GM12878 (cell line): ENCODE data around the gene URI1.

Experiments
- HDGF ChIP-seq: fragments of 450-650 bp; IDR thresholded peaks from 2 replicates; pipeline ENCODE4 v1.6.1; 2016; ENCODE audit warnings: antibody characterized with exemption
- NFIC ChIP-seq: IDR thresholded peaks from 2 replicates; pipeline ENCODE4 v1.6.1; 2012; ENCODE audit warnings: low read depth, mild to moderate bottlenecking, inconsistent platforms, low read length, moderate library complexity
- SIX5 ChIP-seq: IDR thresholded peaks from 2 replicates; pipeline ENCODE4 v1.6.1; 2011; ENCODE audit warnings: mild to moderate bottlenecking, low read depth, low read length, moderate library complexity; ENCODE audit not compliant: severe bottlenecking
- SREBF2 ChIP-seq: IDR thresholded peaks from 2 replicates; pipeline ENCODE4 v1.6.1; 2012; ENCODE audit warnings: mild to moderate bottlenecking, low read length
- ZNF274 ChIP-seq: IDR thresholded peaks from one replicate; pipeline ENCODE4 v1.8.0; 2011; ENCODE audit not compliant: insufficient read length, insufficient read depth

DNA sequence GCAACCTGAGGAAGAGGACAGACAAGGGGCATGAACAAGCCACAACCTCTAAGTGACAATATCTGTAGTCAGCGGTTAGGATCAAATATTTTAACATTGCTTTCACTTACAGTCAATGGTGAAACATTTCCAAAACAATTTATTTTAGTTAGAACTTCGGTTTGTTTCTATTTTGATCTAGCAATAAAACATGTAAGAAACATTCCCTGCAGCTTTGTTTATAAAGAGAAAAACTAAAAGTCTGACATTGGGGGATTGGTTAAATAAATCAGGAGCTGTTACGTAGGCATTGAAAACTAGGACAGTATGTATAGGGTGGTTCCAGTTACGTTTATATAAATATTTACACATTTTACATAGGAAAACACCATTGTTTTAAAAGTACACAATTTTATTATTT is 3.4 kb downstream of the URI1 start:
- no peak for TF ChIP-seq NFIC
- TF ChIP-seq ZNF274: no peak
- TF ChIP-seq SIX5: no peak
- no peak for TF ChIP-seq SREBF2
- no peak for TF ChIP-seq HDGF
